ENCODE results near the gene ARHGEF17. TPM values are rescaled to one million over a fixed set of nuclear protein-coding genes. Genes with fewer than 3 reads are reported as not detected.

ARHGEF17 gene
- total RNA-seq, 1 donor from 2014 or later, result 0.05 TPM

DNA sequence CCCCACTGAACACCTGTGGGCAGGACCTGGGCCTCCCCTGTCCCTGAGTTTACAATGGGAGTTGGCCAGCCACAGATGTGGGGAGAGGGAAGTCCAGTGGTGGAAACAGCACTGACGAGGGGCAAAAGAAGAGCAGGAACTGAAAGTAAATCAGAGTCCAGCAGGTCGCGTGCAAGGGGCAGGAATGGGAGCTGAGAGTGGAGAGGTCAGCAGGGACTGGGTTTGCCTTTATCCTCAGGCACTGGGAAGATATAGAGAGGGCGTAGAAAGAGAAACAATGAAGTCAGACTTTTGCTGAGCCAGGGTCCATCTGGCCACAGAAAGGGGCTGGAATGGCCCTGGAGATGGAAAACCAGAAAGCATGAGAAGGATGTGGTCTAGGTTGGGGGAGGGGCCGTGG is 27.4 kb upstream of the ARHGEF17 start:
- H3K27me3 Mint-ChIP-seq (ENCODE audit: insufficient read depth), result peaks cover 15% of the 10 kb centered on the region
- peaks cover 20% of the 10 kb centered on the region for H3K4me1 Mint-ChIP-seq (ENCODE audit: low read depth)
- H3K27ac Mint-ChIP-seq, result no peak overlapping the region
- DNase-seq (ENCODE audit: low spot score), result no peak
- no peak overlapping the region for H3K4me3 Mint-ChIP-seq
- no peaks in the 10 kb centered on the region for H3K36me3 Mint-ChIP-seq (ENCODE audit: low read depth)
- H3K9me3 Mint-ChIP-seq, result no peaks in the 10 kb centered on the region
- intact Hi-C loops (cut with micrococcal nuclease), result no loop called here

DNA sequence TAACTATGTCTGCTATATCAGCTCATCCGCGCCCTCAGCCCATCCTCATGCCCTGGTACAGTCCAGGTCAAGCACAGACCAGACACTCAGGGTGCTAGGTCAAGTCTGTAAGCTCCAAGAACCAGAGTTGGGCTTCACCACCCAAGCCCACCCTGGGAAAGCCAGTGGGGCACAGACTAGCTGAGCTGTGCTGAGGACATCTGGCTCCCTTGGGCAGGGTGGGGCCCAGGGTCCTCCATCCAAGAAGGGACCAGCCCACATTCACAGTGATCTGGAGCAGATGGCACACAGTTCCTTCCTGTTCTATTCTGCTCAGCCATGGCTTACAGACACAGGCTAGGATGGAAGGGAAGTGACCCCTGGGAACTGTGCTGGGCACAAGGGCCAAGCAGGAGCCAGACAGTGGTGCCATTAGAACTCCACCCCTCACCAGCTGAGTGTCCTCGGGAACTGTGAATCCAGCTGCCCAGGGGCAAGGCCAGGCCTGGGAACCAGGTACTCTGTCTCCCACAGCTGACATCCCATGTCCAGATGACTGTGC is 26.8 kb upstream of the ARHGEF17 start:
- Mint-ChIP-seq H3K27me3 (ENCODE audit: insufficient read depth) (peaks cover 10% of the 10 kb centered on the region), H3K9me3 (no peaks in the 10 kb centered on the region)

DNA sequence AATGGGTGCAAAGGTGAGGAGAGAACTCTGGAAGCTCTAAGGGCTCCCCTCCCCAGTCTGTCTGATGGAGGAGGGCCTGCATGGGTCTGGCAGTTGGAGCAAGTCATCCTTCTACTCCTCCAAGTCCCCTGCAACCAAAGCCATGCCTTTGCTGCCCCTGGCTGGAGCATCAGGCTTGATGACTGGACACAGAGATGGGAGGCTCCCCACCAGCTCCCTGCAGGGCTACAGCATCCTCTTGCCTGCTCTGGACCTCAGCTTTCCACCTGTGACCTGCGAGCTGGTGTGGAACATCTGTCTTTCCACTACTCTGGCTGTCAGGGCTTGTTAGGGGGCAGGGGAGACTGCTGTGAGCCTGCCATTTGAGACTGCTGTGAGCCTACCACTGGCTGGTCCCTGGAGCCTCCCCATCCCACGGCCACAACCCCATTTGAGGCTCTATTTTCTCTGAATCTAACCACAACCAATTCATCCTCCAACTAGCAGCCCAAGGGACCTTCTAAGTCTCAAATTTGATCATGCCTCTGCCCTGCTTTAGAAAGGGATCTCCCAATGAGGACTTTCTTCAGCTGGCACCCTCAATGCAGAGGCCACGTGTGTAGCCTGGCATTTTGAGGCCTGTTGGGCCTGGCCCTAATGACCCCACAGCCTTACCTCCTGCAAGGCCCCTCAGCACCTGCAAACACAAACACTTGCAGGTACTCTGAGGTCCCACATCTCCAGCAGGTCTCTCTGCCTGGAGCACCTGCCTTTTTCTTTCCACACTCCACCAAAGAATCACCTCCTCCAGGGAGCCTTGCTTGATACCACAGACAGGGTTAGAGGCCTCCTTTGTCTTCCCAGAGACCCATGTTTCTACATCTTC is 26.0 kb upstream of the ARHGEF17 start:
- Mint-ChIP-seq H3K27me3 (ENCODE audit: insufficient read depth) (peaks cover 9% of the 10 kb centered on the region), H3K27ac (no peak overlapping the region), H3K36me3 (ENCODE audit: low read depth) (no peaks in the 10 kb centered on the region), H3K9me3 (no peaks in the 10 kb centered on the region), H3K4me1 (ENCODE audit: low read depth) (peaks cover 25% of the 10 kb centered on the region), H3K4me3 (peak overlapping the region; percentile 12)
- DNase-seq (ENCODE audit: low spot score), result no peak
- intact Hi-C loops (cut with micrococcal nuclease), result no loop called here

More for the DNA sequence above, 26.8 kb upstream of the ARHGEF17 start:
- intact Hi-C loops (cut with micrococcal nuclease), result no loop called here
- Mint-ChIP-seq H3K27ac (no peak overlapping the region), H3K4me1 (ENCODE audit: low read depth) (peaks cover 20% of the 10 kb centered on the region), H3K36me3 (ENCODE audit: low read depth) (no peaks in the 10 kb centered on the region), H3K4me3 (no peak overlapping the region)
- no peak for DNase-seq (ENCODE audit: low spot score)

DNA sequence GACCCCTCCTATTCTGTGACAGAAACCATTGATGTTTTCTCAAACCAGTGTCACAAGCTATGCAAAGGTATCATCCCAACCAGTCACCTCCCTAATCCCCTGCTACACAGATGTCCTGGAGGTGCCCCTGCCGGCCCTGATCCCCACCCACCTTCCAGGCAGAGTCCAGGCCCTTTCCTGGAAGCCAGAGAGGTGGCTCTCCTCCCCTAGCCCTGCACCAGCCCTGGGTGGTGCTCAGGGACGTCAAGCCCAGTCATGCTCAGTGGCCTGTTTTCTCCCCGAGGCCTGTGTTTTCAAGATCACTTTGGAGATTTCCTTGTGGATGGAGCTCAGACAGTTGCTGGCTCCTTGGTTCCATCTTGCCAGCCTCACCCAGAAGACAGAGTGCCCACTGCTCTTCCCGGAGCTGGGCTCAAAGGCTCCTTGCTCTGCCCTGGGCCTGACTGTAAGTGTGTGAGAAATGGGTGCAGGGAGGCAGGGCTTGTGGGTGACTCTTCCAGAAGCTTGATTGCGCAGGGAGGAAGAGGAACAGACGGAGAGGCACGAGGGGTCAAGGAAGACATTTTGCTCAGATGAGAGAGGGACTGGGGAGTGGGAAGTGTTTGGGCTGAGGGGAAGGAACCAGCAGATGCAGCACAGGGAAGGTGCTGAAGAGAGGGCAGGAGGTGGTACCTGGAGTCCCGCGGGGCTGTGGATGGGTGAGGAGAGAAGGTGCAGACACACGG is 24.6 kb upstream of the ARHGEF17 start:
- peaks cover 5% of the 10 kb centered on the region for H3K27me3 Mint-ChIP-seq (ENCODE audit: insufficient read depth)
- intact Hi-C loops (cut with micrococcal nuclease), result no loop called here
- no peak for DNase-seq (ENCODE audit: low spot score)
- no peak overlapping the region for H3K4me3 Mint-ChIP-seq
- H3K4me1 Mint-ChIP-seq (ENCODE audit: low read depth), result peaks cover 35% of the 10 kb centered on the region
- H3K36me3 Mint-ChIP-seq (ENCODE audit: low read depth), result no peaks in the 10 kb centered on the region
- H3K9me3 Mint-ChIP-seq, result no peaks in the 10 kb centered on the region
- H3K27ac Mint-ChIP-seq, result no peak overlapping the region

DNA sequence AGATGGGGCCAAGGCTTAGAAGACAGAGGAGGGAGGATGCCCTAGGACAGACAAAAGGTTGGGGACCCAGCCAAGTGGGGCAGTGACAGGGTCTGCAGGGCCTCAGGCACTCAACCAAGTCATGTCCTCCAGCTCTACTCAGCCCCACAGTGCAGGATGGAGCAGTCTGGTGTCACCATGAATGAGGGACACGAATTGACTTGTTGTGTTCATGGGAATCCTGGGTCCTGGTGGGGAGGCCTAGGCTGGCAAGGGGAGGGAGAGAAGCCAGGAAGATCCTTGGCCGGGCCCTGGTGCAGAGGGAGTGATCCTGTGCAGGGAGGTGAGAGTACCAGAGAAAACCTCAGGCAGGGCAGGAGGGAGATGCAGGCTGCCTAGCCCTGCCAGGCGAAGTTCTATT is 24.0 kb upstream of the ARHGEF17 start:
- no peak overlapping the region for H3K27ac Mint-ChIP-seq
- H3K9me3 Mint-ChIP-seq, result no peaks in the 10 kb centered on the region
- no peaks in the 10 kb centered on the region for H3K36me3 Mint-ChIP-seq (ENCODE audit: low read depth)
- H3K4me1 Mint-ChIP-seq (ENCODE audit: low read depth), result peaks cover 42% of the 10 kb centered on the region
- DNase-seq (ENCODE audit: low spot score), result no peak
- intact Hi-C loops (cut with micrococcal nuclease), result no loop called here
- H3K4me3 Mint-ChIP-seq, result no peak overlapping the region
- peaks cover 3% of the 10 kb centered on the region for H3K27me3 Mint-ChIP-seq (ENCODE audit: insufficient read depth)

DNA sequence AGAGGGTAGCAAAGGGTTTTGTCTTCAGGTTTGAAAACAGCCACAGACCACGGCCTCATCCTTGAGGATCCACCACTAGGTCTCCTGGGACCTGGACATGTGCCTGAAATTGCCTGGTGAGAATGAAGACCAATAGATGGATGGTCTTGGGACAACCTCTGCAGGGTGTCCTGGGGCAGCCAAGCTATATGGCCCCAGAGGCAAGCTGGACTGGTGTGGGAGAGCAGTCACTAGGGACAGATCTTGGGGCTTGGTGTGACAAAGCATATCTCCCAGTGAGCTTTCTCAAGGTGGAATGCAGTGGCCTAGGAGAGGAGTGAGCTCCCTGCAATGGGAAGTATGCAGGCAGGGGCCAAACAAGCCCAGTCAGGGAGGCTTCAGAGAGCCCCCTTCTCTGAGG is 22.4 kb upstream of the ARHGEF17 start:
- Mint-ChIP-seq H3K27me3 (ENCODE audit: insufficient read depth) (peaks cover 2% of the 10 kb centered on the region), H3K4me3 (no peak overlapping the region), H3K27ac (no peak overlapping the region), H3K36me3 (ENCODE audit: low read depth) (no peaks in the 10 kb centered on the region), H3K9me3 (no peaks in the 10 kb centered on the region), H3K4me1 (ENCODE audit: low read depth) (peaks cover 44% of the 10 kb centered on the region)
- intact Hi-C loops (cut with micrococcal nuclease), result no loop called here
- DNase-seq (ENCODE audit: low spot score), result no peak

DNA sequence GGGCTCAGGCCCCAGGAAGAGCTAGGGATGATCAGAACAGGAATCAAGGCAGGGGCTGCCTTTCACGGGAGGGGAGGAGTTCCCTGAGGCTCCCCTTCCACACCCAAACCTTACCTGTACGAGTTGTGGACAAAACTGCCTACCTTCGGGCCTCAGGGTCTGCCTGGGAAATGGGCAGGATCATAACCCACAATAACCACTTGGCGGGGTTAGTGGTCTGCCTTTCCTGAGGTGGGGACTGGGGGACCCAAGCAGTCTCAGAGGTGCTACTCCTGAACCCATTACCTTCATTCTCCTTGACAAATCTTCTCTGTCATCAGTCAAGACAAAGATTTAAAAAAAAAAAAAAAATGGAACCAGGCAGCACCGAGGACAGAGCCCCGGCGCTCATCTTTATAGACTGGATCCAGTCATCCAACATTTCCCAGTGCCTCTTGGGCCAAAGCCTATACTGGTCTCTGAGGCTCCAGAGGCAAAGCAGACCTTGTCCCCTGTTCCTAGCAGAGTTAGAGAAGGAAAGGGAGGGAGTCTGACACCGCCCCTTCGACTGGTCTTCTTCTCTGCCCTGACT is 21.8 kb upstream of the ARHGEF17 start:
- peaks cover 40% of the 10 kb centered on the region for H3K4me1 Mint-ChIP-seq (ENCODE audit: low read depth)
- no peaks in the 10 kb centered on the region for H3K9me3 Mint-ChIP-seq
- intact Hi-C loops (cut with micrococcal nuclease), result no loop called here
- H3K27me3 Mint-ChIP-seq (ENCODE audit: insufficient read depth), result peaks cover 2% of the 10 kb centered on the region
- H3K36me3 Mint-ChIP-seq (ENCODE audit: low read depth), result no peaks in the 10 kb centered on the region
- no peak overlapping the region for H3K4me3 Mint-ChIP-seq
- no peak for DNase-seq (ENCODE audit: low spot score)
- no peak overlapping the region for H3K27ac Mint-ChIP-seq

DNA sequence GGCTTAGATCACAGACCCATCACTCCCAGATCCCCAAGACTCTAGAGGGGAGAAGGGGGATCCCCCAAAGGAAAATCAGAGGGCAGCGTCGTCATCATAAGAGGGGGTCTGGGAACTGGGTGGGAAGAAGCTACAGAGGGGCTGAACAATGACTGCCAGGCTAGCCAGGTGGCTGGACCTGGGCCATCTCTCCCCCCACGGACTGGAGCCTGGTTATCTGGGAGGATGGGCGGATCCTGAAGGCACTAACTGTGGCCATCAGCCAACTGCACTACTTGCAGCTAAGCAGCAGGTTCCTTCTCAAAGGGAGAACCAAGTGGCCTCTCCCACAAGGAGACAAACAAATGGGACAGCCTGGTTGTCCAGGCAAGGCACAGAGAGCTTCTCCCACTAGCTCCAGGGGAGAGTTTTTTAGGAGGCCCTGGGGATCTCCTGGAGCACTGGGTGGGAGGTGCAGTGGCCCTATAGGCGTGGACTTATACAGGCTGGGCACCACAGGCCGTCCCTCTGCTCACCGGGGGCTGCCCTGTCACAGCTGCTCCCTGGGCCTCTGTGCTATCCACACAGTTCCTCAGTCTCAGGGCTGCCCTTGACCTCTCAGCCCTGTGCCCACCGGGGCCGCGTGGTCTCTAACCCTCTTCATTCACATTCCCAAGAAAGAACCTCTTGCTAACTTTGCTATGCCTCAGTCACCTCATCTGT is 20.5 kb upstream of the ARHGEF17 start:
- DNase-seq (ENCODE audit: low spot score), result no peak
- Mint-ChIP-seq H3K4me1 (ENCODE audit: low read depth) (peaks cover 30% of the 10 kb centered on the region), H3K36me3 (ENCODE audit: low read depth) (no peaks in the 10 kb centered on the region), H3K27ac (no peak overlapping the region), H3K27me3 (ENCODE audit: insufficient read depth) (peaks cover 2% of the 10 kb centered on the region), H3K4me3 (no peak overlapping the region), H3K9me3 (no peaks in the 10 kb centered on the region)
- intact Hi-C loops (cut with micrococcal nuclease), result loop anchor here (2.0 kb wide), 2 partner anchors 35 to 45 kb away; no protein-coding TSS in a partner anchor

DNA sequence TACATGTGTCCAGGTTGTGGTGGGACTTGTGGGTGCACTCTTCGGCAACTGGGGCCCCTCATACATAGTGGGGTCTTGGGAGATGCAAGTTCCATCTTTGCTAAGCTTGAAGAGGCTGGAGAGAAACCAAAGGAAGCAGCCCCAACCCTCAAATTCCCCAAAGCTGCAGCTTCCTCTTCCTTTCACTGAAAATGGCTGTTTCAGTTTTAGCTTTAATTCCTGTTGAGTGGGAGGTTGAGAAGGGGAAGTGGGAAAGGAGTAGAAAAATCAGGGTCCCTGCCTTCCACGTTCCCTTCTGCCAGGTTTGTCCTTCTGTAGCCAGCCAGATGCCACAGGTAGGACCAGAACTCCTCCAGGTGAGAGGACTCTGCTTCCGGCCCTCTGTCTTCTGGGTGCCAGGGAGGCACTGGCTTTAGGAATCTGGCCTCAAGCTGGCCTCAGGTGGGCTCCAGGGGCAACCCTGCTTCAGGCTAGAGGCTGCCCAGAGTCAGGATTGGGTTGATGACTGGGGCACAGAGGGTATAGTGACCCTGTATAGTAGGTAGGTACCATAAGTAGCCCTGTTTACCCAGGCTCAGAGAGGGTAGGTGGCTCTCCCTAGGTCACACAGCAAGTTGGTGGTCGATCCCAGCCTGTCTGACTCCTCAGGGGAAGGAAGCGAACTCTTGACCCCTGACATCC is 19.7 kb upstream of the ARHGEF17 start:
- H3K4me1 Mint-ChIP-seq (ENCODE audit: low read depth), result peaks cover 29% of the 10 kb centered on the region
- H3K9me3 Mint-ChIP-seq, result no peaks in the 10 kb centered on the region
- H3K27ac Mint-ChIP-seq, result no peak overlapping the region
- H3K4me3 Mint-ChIP-seq, result no peak overlapping the region
- peaks cover 4% of the 10 kb centered on the region for H3K27me3 Mint-ChIP-seq (ENCODE audit: insufficient read depth)
- DNase-seq (ENCODE audit: low spot score), result no peak
- intact Hi-C loops (cut with micrococcal nuclease), result loop anchor here (2.0 kb wide), 2 partner anchors 36 to 46 kb away; no protein-coding TSS in a partner anchor
- no peaks in the 10 kb centered on the region for H3K36me3 Mint-ChIP-seq (ENCODE audit: low read depth)

DNA sequence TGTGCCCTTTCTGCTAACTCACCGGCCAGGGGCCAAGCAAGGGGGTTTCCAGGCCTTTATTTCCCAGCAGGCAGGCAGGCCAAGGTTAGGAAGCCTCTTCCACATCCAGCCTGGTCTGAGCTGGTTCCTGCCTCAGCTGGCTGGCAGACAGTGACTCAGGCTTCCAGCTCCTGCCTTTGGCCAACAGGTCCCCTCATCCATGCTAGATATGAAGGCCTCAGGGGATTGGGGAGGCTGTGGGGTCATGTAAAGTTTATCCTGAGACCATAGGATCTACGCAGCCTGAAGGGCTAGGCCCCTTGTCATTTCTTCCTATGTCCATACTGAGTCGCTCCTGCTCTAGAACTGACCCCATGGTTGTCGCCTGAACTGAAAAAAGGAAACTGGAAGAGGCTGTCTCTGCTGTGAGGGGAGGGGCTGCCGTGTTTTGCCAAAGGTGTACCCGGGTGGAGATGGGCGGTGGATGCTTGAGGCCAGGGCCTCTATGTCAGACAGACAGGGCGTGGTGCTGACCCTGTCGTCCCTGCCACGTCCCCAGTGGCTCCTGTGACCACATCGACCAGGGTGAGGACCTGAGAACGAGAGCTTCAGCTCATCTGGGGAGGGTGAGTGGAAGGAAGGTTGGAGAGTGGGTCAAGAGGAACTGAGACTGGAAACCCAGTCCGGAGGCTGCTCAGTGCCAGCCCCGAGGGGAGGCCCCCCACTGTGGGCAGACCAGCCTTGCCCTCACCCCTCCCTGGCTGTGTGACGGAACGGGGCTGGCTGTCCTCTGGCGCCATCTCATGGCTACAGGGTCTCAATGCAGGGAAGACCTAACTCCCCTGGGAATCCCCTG is 19.0 kb upstream of the ARHGEF17 start:
- Mint-ChIP-seq H3K4me3 (peak overlapping the region; percentile 23), H3K27me3 (ENCODE audit: insufficient read depth) (peaks cover 4% of the 10 kb centered on the region), H3K36me3 (ENCODE audit: low read depth) (no peaks in the 10 kb centered on the region), H3K4me1 (ENCODE audit: low read depth) (peaks cover 29% of the 10 kb centered on the region), H3K27ac (no peak overlapping the region), H3K9me3 (no peaks in the 10 kb centered on the region)
- intact Hi-C loops (cut with micrococcal nuclease), result loop anchor here (1.0 to 2.0 kb wide), 3 partner anchors 36 to 104 kb away; no protein-coding TSS in a partner anchor
- peak; percentile 36 for DNase-seq (ENCODE audit: low spot score)

DNA sequence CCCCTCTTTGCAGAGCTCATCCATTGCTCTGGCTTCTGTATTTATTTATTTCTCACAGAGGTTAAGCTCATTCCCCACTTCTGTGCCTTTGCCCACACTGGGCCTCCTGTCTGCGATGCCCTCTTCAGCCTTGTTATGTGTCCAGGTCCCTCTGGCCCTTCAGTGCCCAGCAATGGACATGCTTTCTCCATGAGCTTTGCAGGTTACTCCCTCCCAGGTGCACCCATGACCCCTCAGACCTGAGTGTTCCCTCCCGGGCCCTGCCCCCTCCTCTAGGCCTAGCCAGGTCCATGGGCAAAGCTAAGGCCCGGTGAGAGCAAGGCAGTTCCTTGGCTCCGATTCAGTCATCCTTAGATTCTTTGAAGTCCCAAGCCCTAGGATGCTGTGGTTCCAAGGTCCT is 17.5 kb upstream of the ARHGEF17 start:
- no peak for DNase-seq (ENCODE audit: low spot score)
- Mint-ChIP-seq H3K4me3 (no peak overlapping the region), H3K4me1 (ENCODE audit: low read depth) (peaks cover 34% of the 10 kb centered on the region), H3K36me3 (ENCODE audit: low read depth) (no peaks in the 10 kb centered on the region), H3K27me3 (ENCODE audit: insufficient read depth) (peaks cover 7% of the 10 kb centered on the region), H3K27ac (no peak overlapping the region), H3K9me3 (no peaks in the 10 kb centered on the region)
- intact Hi-C loops (cut with micrococcal nuclease), result no loop called here

All from activated T-helper 1 cell treated with anti-CD3 and anti-CD28 coated beads, Interleukin-12 subunit alpha, Interleukin-12 subunit beta, Interleukin-2, Interleukin-4 antibody, amounts not matched to agents 30 ng/mL and 10 ng/mL and 1 ng/mL, durations not matched to agents 14 hours and 24 hours and 36 hours (primary cell).